Retina (tissue), 1 donor: ENCODE measurements around the gene ATG4C.
A peak's percentile ranks its signal among the peaks of the same experiment; 100 is the strongest.
"Not testable (repeated sequence)": the region's sequence is repeated elsewhere in the genome, so short reads cannot be mapped to it uniquely, and the experiment has no call there.

Source experiments
- DNase-seq: peaks from one replicate; pipeline ENCODE4 v3.0.0-alpha.2; 2016

The ATG4C gene

DNA sequence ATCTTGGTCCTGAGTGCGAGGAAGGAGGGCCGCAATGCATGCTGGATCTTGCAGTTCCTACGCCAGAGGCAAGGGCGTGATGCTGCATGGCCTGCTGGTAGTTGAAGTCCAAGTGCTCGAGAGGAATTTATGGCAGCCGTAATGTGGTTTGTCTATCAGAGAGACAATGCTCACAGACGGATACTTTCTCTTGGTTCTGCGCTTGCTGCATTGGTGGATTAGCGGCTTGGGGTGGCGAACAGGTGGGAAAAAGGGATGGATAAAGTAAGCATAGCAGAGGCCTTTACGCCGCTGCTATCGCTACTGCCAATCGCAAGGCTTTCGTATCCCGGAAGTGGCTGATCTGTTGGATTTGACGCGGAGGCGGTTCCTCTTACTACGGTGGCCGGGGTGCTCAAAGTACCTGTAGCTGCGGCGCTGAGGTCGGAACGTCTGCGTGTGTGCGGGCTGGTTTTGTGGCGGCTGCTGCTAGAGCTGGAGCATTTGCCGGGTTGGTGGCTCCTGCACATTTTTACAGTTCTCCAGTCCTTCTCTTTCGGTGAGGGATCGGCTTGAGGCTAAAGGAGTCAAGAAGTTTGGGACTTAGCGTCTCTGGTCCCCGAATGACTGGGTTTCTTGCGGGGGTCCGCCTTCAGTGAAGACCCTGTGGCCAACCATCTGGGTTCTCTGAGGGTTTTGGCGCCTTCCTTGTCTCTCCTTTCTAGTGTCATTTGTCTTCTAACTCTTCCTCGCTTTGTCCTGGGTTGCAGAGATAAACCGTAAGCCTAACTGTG is at the start of gene ATG4C:
ATG4C (plus strand) TSS at position 397 of the 773 bp plus-strand sequence. CDS start 19,655 bp downstream, outside the sequence.
- DNase-seq, result peak; percentile 99

DNA sequence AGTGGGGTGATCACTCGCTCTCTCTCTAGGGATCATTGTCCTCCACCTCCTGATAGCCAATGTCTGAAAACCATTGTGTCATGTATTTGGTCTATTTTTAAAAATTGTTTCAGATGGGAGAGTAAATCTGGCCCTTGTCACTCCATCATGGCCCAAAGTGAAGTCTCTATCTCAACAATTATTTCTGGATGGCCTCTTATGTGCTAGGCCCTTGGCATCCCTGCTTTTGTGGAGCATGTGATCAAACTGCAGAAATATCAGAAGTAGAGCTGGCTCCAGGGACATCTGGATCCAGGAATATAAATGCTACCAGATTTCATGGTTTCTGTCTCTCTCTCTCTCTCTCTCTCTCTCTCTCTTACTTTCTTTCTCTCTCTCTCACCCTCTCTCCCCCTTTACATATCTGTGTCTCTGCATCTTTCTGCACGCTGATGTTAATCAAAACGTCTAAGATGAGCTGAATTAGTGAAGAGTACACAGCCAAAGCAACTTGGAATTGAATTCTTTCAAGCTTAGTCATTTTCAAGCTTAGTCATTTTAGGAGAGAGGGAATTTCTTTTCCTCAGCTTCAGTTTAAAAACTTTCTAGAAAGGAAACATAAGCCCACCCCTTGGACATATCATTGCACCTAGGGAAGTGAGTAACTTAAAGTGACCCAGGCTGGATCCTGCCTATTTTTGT is 48.3 kb upstream of the ATG4C start:
- no peak for DNase-seq

- DNase-seq, result not testable (repeated sequence)
Observed at GRCh38 chr1:62740701-62741100, 43.2 kb upstream of the ATG4C start.

GRCh38 chr1:62744611-62745577 is 39.0 kb upstream of the ATG4C start:
- no peak for DNase-seq

- DNase-seq, result peak; percentile 20
Observed at GRCh38 chr1:62746086-62746808, 37.7 kb upstream of the ATG4C start.

DNA sequence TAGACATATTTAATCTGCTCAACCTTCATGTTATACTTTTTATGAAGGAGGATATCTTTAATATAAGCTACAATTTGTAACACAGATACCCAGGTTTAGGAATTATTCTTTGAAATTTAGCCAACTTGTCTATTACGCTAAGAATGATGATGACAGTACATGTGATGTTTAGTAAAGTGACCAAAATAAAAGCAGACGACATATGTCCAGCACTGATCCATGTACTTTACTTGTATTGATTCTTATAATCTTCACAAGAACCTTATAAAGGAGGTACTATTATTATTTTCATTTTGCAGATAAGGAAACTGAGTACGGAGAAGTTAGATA is 37.2 kb upstream of the ATG4C start:
- no peak for DNase-seq

GRCh38 chr1:62753031-62753965 is 30.6 kb upstream of the ATG4C start:
- DNase-seq, result no peak

DNA sequence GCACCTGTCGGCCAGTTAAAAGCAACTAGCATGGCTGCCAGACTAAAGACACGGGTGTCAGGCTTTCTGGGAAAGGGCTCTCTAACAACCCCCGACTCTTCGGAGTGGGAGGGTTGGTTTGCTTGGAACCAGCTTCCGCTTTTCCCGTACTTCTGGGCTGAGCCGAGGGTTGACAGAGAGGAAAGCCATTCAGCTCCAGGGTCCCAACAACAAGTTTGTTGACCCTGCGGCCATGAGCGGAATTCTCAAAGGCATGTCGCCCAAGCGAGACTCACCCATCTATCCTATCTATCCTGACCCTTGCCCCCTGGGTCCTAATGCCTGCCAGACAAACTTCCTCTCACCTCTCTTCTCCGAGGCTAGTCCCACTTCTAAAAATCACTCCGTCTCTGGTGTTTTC is 29.0 kb upstream of the ATG4C start:
- DNase-seq, result not testable (repeated sequence)

DNA sequence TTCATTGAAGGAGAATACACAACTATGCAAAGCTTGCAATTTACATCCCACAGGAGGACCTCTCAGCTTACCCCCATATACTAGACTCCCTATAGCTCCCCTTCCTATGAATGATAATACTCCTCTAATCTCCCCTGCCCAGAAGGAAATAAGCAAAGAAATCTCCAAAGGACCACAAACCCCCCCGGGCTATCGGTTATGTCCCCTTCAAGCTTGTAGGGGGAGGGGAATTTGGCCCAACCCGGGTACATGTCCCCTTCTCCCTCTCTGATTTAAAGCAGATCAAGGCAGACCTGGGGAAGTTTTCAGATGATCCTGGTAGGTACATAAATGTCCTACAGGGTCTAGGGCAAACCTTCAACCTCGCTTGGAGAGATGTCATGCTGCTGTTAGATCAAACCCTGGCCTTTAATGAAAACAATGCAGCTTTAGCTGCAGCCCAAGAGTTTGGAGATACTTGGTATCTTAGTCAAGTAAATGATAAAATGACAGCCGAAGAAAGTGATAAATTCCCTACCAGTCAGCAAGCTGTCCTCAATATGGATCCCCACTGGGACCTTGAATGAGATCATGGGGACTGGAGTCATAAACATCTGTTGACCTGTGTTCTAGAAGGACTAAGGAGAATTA is 27.6 kb upstream of the ATG4C start:
- DNase-seq, result not testable (repeated sequence)

GRCh38 chr1:62759232-62759875 is 24.6 kb upstream of the ATG4C start:
- DNase-seq, result not testable (repeated sequence)

GRCh38 chr1:62760021-62760782 is 23.7 kb upstream of the ATG4C start:
- not testable (repeated sequence) for DNase-seq

DNA sequence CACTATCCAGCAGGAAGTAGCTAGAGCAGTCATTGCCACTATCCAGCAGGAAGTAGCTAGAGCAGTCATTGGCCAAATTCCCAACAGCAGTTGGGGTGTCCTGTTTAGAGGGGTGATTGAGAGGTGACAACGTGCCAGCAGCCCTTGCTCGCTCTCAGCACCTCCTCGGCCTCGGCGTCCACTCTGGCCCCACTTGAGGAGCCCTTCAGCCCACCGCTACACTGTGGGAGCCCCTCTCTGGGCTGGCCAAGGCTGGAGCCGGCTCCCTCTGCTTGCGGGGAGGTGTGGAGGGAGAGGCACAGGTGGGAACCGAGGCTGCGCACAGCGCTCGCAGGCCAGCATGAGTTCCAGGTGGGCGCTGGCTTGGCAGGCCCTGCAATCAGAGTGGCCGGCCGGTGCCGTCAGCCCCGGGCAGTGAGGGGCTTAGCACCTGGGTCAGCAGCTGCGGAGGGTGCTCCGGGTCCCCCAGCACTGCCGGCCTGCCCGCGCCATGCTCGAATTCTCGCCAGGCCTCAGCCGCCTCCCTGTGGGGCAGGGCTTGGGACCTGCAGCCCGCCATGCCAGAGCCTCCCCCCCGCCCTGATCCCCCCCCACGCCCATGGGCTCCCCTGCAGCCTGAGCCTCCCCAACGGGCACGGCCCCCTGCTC is 22.6 kb upstream of the ATG4C start:
- not testable (repeated sequence) for DNase-seq

DNA sequence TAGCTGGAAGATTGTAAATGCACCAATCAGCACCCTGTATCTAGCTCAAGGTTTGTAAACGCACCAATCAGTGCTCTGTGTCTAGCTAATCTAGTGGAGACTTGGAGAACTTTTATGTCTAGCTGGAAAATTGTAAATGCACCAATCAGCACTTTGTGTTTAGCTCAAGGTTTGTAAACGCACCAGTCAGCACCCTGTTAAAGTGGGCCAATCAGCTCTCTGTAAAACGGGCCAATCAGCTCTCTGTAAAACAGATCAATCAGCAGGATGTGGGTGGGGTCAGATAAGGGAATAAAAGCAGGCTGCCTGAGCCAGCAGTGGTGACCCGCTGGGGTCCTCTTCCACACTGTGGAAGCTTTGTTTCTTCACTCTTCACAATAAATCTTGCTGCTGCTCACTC is 21.9 kb upstream of the ATG4C start:
- DNase-seq, result not testable (repeated sequence)

- DNase-seq, result no peak
Observed at GRCh38 chr1:62765981-62766380, 18.0 kb upstream of the ATG4C start.

DNA sequence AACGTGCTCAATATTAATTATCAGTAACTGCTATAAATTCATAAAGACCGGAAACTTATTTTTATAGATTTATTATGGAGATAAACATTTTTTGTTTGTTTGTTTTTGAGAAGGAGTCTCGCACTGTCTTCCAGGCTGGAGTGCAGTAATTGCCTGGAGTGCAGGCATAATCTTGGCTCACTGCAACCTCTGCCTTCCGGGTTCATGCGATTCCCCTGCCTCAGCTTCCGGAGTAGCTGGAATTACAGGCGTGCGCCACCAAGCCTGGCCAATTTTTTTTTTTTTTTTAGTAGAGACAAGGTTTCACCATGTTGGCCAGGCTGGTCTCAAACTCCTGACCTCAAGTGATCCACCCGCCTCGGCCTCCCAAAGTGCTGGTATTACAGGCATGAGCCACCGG is 15.4 kb upstream of the ATG4C start:
- DNase-seq, result not testable (repeated sequence)

GRCh38 chr1:62772607-62773295 is 11.2 kb upstream of the ATG4C start:
- DNase-seq, result no peak

- DNase-seq, result no peak
Observed at GRCh38 chr1:62774006-62774405, 9.9 kb upstream of the ATG4C start.

GRCh38 chr1:62774971-62775595 is 8.8 kb upstream of the ATG4C start:
- DNase-seq, result no peak
